HG03378 (cell line): Measurements from ENCODE around the gene DKC1.
"Not testable (repeated sequence)": the region's sequence is repeated elsewhere in the genome, so short reads cannot be mapped to it uniquely, and the experiment has no call there.

ENCODE experiments used
- ATAC-seq: cut with Tn5 transposase; IDR thresholded peaks from one replicate; pipeline ENCODE4 v1.9.1; 2021; ENCODE audit warnings: mild to moderate bottlenecking, moderate library complexity; ENCODE audit not compliant: unreplicated experiment

The DKC1 gene

GRCh38 chrX:154785716-154786115, 23.1 kb downstream of the DKC1 start:
- no peak for ATAC-seq

- ATAC-seq: no peak
Observed at GRCh38 chrX:154791467-154791866, 28.8 kb downstream of the DKC1 start.

GRCh38 chrX:154791939-154792338, 29.3 kb downstream of the DKC1 start:
- ATAC-seq: no peak

GRCh38 chrX:154793084-154793795, 30.6 kb downstream of the DKC1 start:
- ATAC-seq: no peak

- no peak for ATAC-seq
Observed at GRCh38 chrX:154795016-154795415, 32.4 kb downstream of the DKC1 start.

GRCh38 chrX:154797006-154797405, 34.3 kb downstream of the DKC1 start:
- ATAC-seq: no peak

GRCh38 chrX:154799556-154800348, 37.1 kb downstream of the DKC1 start:
- no peak for ATAC-seq

GRCh38 chrX:154800478-154801210, 38.0 kb downstream of the DKC1 start:
- ATAC-seq: no peak

- no peak for ATAC-seq
Observed at GRCh38 chrX:154802947-154803346, 40.3 kb downstream of the DKC1 start.

GRCh38 chrX:154804261-154804956, 41.7 kb downstream of the DKC1 start:
- ATAC-seq: no peak

GRCh38 chrX:154804957-154805695, 42.5 kb downstream of the DKC1 start, which contains the start of gene MPP1:
Gene MPP1 (minus strand): TSS chrX:154805485. CDS start chrX:154805373, 112 bp downstream.
- ATAC-seq: peak; percentile 52

- peak; percentile 13 for ATAC-seq
Observed at GRCh38 chrX:154805696-154806091, 43.0 kb downstream of the DKC1 start.

GRCh38 chrX:154806837-154807501, 44.3 kb downstream of the DKC1 start:
- no peak for ATAC-seq

- ATAC-seq: no peak
Observed at GRCh38 chrX:154809939-154810665, 47.4 kb downstream of the DKC1 start.

GRCh38 chrX:154812341-154813101, 49.9 kb downstream of the DKC1 start:
- no peak for ATAC-seq

GRCh38 chrX:154813801-154814200, 51.1 kb downstream of the DKC1 start:
- ATAC-seq: no peak

GRCh38 chrX:154815274-154815818, 52.7 kb downstream of the DKC1 start:
- ATAC-seq: no peak

GRCh38 chrX:154816326-154816898, 53.7 kb downstream of the DKC1 start:
- ATAC-seq: not testable (repeated sequence)
